ENCODE measurements around the gene MIOS. TPM values are rescaled to one million over a fixed set of nuclear protein-coding genes. Genes with fewer than 3 reads are reported as not detected.

The MIOS gene
- total and polyA plus RNA-seq, 2 experiments from 2014 or later, result 24.0 to 50.8 TPM

DNA sequence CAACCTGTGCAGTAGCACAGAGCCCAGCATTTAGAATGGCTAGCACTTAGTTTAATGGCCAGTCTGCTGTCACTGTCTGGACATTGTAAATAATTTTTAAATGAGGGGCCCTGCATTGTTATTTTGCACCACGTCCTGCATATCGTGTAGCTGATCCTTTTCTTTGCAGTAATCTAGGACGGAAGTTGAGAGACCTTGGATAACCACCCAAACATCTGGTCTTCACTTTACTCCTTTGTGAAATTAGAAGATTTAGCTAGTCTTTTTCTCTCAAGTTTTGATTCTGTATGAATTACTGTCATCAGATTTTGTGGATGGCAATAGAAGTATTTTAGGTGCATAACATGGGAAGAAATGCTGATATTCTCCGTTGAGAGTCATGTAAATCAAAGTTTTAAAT is 1.9 kb downstream of the MIOS start:
- H3K27me3 ChIP-seq, result no peaks in the 10 kb centered on the region
- H3K4me1 ChIP-seq (ENCODE audit: insufficient read depth), result peaks cover 31% of the 10 kb centered on the region

DNA sequence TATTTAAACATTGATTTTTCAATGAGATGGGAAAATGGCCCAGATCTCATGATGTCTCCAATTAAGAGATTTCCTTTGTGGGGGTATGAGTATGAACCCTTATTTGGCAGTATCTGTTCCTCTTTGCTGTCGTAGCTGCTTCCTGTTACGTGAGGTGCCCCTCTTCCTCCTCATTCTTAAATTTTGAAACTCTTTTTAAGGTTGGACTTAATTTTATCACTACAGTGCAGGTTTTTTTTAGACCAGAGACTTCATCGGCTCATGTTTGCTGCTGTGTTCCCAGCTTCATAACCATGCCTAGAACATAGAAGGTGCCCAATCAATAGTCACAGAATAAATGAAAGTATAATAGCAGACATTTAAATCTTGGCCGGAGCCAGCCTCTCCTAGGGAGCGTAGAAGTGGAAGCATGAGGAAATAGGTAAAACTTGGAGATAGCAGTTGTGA is 2.4 kb downstream of the MIOS start:
- H3K4me1 ChIP-seq (ENCODE audit: insufficient read depth), result peaks cover 25% of the 10 kb centered on the region
- no peaks in the 10 kb centered on the region for H3K27me3 ChIP-seq
- H3K79me2 ChIP-seq, result peaks cover 67% of the 10 kb centered on the region
- no peaks in the 10 kb centered on the region for H3K9me3 ChIP-seq (ENCODE audit: low read depth)
- TF ChIP-seq EZH2 (IDR thresholded peaks at IDR 0.05; ENCODE audit: borderline replicate concordance), result no peak
- TF ChIP-seq CTCF (IDR thresholded peaks at IDR 0.05; ENCODE audit: poor library complexity), result no peak
- TF ChIP-seq EZH2phosphoT487 (IDR thresholded peaks at IDR 0.05; ENCODE audit: low read depth, severe bottlenecking, unreplicated experiment), result no peak
- no peaks in the 10 kb centered on the region for H3K9me2 ChIP-seq (replicated peaks; ENCODE audit: insufficient read depth)
- no peak overlapping the region for H3K27ac ChIP-seq
- no peaks in the 10 kb centered on the region for H4K20me1 ChIP-seq (ENCODE audit: insufficient read depth, poor library complexity, severe bottlenecking)
- no peak for DNase-seq (ENCODE audit: low spot score)
- H3K4me3 ChIP-seq, result no peak overlapping the region
- no peaks in the 10 kb centered on the region for H3K36me3 ChIP-seq (replicated peaks; ENCODE audit: insufficient read depth, low read depth)
- 78% methylated on average over 5 of the region's 5 CpGs for WGBS (ENCODE audit: low lambda C conversion rate, missing lambda C conversion rate)
- H3K4me2 ChIP-seq, result peak overlapping the region; percentile 90
- no peak overlapping the region for H2AFZ ChIP-seq

More for the DNA sequence above, 1.9 kb downstream of the MIOS start:
- no peak overlapping the region for H3K4me3 ChIP-seq
- H4K20me1 ChIP-seq (ENCODE audit: insufficient read depth, poor library complexity, severe bottlenecking), result no peaks in the 10 kb centered on the region
- H3K27ac ChIP-seq, result no peak overlapping the region
- TF ChIP-seq CTCF (IDR thresholded peaks at IDR 0.05; ENCODE audit: poor library complexity) (no peak), EZH2 (IDR thresholded peaks at IDR 0.05; ENCODE audit: borderline replicate concordance) (no peak), EZH2phosphoT487 (IDR thresholded peaks at IDR 0.05; ENCODE audit: low read depth, severe bottlenecking, unreplicated experiment) (no peak)
- DNase-seq (ENCODE audit: low spot score), result no peak
- no peaks in the 10 kb centered on the region for H3K9me3 ChIP-seq (ENCODE audit: low read depth)
- no peaks in the 10 kb centered on the region for H3K9me2 ChIP-seq (replicated peaks; ENCODE audit: insufficient read depth)
- peaks cover 62% of the 10 kb centered on the region for H3K79me2 ChIP-seq
- H3K36me3 ChIP-seq (replicated peaks; ENCODE audit: insufficient read depth, low read depth), result no peaks in the 10 kb centered on the region
- peak overlapping the region; percentile 90 for H3K4me2 ChIP-seq
- H2AFZ ChIP-seq, result no peak overlapping the region
- WGBS (ENCODE audit: low lambda C conversion rate, missing lambda C conversion rate), result 82% methylated on average over 4 of the region's 4 CpGs

DNA sequence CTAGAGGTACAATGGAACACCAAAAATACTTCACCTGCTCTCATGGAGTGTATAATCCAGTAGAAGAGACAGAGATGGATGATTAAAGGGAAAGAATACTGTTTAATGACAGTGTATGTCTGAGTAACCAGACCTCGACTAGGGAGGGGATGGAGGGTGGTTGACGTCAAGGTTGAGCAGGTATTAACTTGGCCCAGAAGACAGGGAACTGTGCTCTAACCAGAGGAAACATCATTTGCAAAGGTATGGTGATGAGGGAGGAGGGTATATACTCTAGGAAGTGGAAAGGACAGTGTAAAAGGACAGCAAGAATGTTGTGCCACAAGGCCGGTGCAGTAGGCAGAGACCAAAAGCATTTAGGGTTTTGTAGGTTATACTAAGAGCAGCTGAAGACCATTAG is 2.9 kb downstream of the MIOS start:
- DNase-seq (ENCODE audit: low spot score), result no peak
- Histone ChIP-seq H3K27me3 (no peaks in the 10 kb centered on the region), H3K4me2 (peak overlapping the region; percentile 90), H3K79me2 (peaks cover 69% of the 10 kb centered on the region), H4K20me1 (ENCODE audit: insufficient read depth, poor library complexity, severe bottlenecking) (no peaks in the 10 kb centered on the region), H2AFZ (no peak overlapping the region), H3K27ac (no peak overlapping the region), H3K9me2 (replicated peaks; ENCODE audit: insufficient read depth) (no peaks in the 10 kb centered on the region), H3K4me3 (no peak overlapping the region), H3K4me1 (ENCODE audit: insufficient read depth) (peaks cover 23% of the 10 kb centered on the region), H3K36me3 (replicated peaks; ENCODE audit: insufficient read depth, low read depth) (no peaks in the 10 kb centered on the region), H3K9me3 (ENCODE audit: low read depth) (no peaks in the 10 kb centered on the region)
- 94% methylated on average over 3 of the region's 3 CpGs for WGBS (ENCODE audit: low lambda C conversion rate, missing lambda C conversion rate)
- no peak for TF ChIP-seq EZH2phosphoT487 (IDR thresholded peaks at IDR 0.05; ENCODE audit: low read depth, severe bottlenecking, unreplicated experiment)
- no peak for TF ChIP-seq EZH2 (IDR thresholded peaks at IDR 0.05; ENCODE audit: borderline replicate concordance)
- no peak for TF ChIP-seq CTCF (IDR thresholded peaks at IDR 0.05; ENCODE audit: poor library complexity)

DNA sequence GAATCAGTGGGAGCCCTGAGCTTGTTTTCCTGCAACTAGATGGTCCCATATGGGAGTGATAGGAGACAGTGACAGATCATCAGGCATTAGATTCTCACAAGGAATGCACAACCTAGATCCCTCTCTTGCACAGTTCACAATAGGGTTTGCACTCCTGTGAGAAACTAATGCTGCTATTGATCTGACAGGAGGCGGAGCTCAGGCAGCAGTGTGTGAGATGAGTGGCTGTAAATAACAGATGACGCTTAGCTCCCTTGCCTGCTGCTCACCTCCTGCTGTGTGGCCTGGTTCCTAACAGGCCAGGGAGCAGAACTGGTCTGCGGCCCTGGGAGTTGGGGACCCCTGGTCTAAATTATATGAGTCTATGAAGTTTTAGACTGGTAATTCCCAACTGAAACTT is 3.9 kb downstream of the MIOS start:
- 97% methylated on average over 3 of the region's 3 CpGs for WGBS (ENCODE audit: low lambda C conversion rate, missing lambda C conversion rate)
- Histone ChIP-seq H3K9me2 (replicated peaks; ENCODE audit: insufficient read depth) (no peaks in the 10 kb centered on the region), H3K4me1 (ENCODE audit: insufficient read depth) (peaks cover 19% of the 10 kb centered on the region), H4K20me1 (ENCODE audit: insufficient read depth, poor library complexity, severe bottlenecking) (no peaks in the 10 kb centered on the region), H3K4me3 (no peak overlapping the region), H3K27ac (no peak overlapping the region), H3K27me3 (no peaks in the 10 kb centered on the region), H3K36me3 (replicated peaks; ENCODE audit: insufficient read depth, low read depth) (no peaks in the 10 kb centered on the region), H3K9me3 (ENCODE audit: low read depth) (no peaks in the 10 kb centered on the region), H2AFZ (no peak overlapping the region), H3K79me2 (peaks cover 69% of the 10 kb centered on the region), H3K4me2 (no peak overlapping the region)
- no peak for DNase-seq (ENCODE audit: low spot score)
- TF ChIP-seq EZH2 (IDR thresholded peaks at IDR 0.05; ENCODE audit: borderline replicate concordance), result no peak
- TF ChIP-seq EZH2phosphoT487 (IDR thresholded peaks at IDR 0.05; ENCODE audit: low read depth, severe bottlenecking, unreplicated experiment), result no peak
- TF ChIP-seq CTCF (IDR thresholded peaks at IDR 0.05; ENCODE audit: poor library complexity), result no peak

All from hepatocyte (in vitro differentiated cells).